Activated T-helper 9 cell treated with anti-CD3 and anti-CD28 coated beads, Interleukin-2, amount 50 U/mL, for 16 hours (primary cell): ENCODE measurements around the gene CIB4.

ENCODE experiments used
- DNase-seq: peaks from one replicate; pipeline ENCODE4 v3.0.0-alpha.2; 2020; ENCODE audit warnings: low read depth

Gene CIB4

GRCh38 chr2:26642429-26642828 is 1.3 kb upstream of the CIB4 start:
- DNase-seq: no peak

DNA sequence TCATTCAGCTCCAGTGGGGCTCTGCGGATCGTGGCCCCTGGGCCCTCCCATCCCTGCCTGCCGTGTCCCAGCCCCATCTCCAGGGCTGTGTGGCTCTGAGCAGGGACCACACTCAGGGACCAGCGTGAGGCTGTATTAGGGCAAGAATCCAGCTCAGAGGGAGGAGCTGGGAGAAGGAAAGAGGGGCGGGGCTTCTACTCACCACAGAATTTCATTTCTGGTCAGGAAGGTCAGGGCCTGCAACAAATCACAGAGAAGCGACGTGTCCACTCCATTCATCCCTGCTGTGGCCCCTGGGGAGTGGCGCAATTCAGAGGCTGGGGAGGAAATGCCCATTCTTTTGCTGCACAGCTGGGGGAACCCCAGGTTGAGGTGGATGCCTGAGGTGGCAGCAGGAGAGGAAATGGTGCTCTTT is 828 bp downstream of the CIB4 start:
- DNase-seq: no peak

- DNase-seq: no peak
These were observed 1.4 kb downstream of the CIB4 start for GRCh38 chr2:26639685-26640243.

GRCh38 chr2:26637811-26638310 is 3.3 kb downstream of the CIB4 start:
- no peak for DNase-seq

DNA sequence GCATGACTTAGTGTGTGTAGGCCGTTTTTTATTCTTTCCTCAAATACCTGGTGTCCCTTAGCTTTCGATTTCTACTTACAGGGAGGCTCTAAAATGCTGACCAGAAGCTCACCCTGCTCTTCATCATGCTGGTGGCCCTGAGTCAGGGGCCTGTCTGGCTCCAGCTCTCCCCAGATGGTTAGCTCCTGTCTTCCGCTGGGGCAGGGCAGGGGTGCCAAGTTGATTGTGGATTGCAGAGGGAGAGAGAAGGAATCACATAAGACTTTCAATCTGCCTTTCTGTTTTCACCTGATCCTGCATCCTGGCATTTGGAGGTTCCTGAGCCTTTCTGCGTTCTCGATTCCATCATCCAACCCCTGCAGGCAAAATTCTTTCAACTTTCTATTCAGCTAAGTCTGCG is 4.2 kb downstream of the CIB4 start:
- DNase-seq: no peak

DNA sequence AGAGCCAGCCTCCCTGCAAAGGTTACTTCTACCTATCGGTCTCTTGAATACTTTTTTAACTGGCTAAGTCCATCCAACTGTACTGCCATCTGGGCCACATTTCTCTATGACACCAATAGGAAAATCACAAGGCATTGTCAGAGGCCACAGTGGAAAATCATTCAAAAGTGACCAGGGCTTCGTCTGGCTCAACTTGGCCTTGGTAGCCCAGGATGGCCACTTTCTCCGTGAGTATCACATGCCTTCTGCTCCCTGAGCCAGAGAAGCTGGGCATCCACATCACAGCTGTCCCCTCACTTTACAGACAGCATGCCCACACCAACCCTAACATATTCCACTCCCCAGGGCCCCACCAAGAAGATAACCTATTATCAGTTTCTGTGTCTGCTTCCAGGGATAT is 5.8 kb downstream of the CIB4 start:
- no peak for DNase-seq

GRCh38 chr2:26634636-26635230 is 6.4 kb downstream of the CIB4 start:
- DNase-seq: no peak

- DNase-seq: no peak
These were observed 7.1 kb downstream of the CIB4 start for GRCh38 chr2:26633993-26634595.

DNA sequence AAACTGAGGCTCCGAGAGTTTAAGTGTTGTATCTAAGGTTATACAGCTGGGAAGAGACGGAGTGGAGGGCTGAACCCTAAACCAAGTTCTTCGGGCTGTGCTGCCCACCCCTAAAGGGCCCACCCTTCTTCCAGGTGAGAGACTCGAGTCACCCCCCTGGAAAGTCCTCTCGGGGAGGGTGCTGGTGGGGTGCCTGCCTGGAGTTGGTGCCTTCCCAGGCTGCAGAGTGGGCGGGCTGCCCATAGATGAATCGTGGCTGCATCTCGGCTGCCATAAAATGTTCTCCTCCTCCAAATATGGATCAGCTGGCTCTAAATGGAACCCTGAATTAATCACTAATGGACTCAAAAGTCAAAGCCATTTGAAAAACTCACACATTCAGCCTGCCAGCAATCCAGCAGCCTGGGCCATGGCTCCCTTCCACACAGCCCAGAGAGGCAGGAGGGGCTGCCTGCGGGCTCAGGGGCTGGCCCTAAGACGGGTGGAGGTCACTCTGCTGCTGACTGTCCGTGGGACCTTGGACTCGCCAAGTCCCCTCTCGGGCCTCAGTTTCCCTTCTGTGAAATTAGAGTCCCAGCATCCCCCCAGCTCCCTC is 7.7 kb downstream of the CIB4 start:
- DNase-seq: no peak

DNA sequence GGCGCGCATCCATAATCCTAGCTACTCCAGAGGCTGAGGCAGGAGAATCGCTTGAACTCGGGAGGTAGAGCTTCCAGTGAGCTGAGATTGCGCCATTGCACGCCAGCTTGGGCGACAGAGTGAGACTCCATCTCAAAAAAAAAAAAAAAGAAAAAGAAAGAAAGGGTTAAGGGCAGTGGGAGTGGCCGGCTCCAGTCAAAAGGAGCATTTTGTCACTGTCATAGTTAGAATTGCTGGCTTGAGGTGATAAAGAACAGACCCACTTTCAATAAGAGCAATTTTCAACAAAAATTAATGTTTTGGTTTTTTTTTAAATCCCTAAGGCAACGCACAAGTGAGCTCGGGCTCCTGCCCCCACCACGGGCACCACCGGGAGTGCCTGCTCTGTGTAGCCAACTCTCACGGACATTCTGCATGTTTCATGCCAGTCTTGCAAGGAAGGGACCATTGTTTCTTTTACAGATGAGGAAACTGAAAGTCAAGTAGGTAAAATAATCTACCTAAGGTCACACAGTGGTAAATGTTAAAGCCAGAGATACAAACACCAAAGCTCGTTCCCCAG is 8.5 kb downstream of the CIB4 start:
- no peak for DNase-seq

GRCh38 chr2:26631401-26632170 is 9.6 kb downstream of the CIB4 start:
- DNase-seq: no peak

DNA sequence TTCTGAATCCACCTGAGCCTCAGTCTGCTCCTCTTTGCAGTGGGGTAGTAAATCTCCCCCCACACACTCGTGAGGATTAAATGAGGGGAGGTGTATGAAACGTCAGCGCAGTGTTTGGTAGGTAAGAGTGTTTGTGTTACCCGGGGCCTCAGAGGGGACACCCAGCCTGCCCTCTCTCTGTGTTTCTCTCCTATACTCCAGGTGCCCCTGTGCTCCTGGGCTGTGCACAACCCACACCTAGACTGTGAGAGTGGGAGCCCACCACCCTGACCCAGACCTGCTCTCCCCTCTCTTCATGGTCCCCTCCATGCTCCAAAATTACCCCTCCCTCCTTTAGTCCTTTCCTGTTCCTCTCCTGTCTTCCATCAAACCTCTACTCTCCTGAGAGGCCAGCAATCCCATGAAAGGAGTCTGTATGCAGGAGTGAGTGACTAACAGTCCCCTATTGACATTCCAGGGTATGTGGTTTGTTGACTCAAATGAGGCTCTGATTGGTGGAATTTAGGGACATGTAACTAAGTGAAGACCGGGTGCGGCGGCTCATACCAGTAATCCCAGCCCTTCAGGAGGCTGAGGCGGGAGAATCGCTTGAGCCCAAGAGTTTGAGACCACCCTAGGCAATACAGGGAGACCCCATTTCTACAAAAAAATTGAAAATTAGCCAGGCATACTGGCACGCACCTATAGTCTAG is 10.4 kb downstream of the CIB4 start:
- no peak for DNase-seq

DNA sequence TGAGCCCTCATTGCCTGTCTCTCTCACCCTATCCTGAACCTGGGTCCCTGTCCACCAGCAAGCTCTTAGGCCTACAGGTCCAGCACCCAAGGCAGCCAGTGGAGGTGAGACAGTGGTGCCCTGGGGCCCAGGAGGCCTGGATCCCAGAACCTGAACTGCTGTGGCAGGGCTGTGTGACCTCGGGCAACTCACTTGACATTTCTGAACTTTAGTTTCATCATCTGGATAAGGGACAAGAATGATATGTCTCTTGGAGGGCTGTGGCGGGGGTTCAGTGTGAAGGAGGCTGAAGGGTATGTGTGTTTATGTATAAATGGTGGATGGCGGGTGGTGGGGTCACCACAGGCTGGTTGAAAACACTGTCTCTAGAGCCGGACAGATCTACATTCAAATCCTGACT is 10.9 kb downstream of the CIB4 start:
- DNase-seq: no peak

DNA sequence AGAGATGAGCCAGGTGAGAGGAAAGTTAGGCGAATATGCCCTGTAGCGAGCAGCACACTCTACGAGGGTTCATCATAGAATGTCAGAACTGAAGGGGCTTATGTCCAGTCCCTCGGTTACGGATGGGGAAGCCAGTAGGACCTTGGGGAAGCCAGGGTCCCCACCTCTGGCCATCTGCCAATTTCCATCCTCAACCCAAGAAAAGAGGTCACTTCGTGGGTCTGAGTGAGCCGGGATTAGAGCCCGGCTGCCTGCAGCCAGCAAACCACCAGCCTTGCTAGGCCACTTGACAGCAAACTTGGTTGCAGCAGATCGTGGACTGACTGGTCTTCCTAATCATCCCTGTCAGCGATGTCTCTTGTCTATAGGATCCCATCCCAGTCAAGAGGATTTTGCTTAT is 11.4 kb downstream of the CIB4 start:
- no peak for DNase-seq

GRCh38 chr2:26629346-26629630 is 11.9 kb downstream of the CIB4 start:
- DNase-seq: no peak

DNA sequence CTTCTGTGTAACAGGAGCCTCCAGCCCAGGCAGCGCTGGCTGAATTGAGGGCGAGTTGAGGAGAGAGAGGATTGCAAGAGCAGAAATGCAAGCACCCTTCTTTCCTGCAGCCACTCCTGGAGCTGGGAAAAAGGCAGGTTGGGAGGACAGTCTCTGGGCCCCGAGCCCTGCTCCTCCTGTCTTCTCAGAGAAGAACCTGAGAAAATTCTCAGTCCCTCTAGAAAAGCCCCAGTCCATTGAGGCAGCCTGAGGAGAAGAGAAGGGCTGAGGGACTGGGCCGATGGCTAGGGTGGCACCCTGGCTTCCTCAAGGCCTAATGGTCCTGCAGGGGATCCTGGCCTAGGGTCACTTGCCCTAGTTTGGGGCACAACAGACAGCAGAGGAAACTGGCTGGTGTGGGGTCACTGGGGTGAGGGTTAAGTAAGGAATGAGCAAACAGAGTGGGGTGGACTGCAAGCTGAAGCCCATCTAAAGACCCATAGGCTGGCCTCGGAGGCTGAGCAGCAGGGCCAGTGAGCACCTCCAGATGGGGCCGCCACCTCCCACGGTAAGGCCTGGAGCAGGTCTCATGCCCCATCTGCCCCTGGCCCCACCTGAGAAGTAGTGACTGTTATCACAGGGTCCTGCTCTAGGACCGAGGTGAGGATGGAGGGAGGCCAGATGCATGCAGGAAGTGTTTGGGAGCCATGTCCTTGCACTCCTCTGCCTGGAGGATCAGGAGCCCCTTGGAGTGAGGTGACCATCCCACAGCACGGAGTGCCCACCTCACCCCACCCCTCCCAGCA is 12.4 kb downstream of the CIB4 start:
- no peak for DNase-seq

DNA sequence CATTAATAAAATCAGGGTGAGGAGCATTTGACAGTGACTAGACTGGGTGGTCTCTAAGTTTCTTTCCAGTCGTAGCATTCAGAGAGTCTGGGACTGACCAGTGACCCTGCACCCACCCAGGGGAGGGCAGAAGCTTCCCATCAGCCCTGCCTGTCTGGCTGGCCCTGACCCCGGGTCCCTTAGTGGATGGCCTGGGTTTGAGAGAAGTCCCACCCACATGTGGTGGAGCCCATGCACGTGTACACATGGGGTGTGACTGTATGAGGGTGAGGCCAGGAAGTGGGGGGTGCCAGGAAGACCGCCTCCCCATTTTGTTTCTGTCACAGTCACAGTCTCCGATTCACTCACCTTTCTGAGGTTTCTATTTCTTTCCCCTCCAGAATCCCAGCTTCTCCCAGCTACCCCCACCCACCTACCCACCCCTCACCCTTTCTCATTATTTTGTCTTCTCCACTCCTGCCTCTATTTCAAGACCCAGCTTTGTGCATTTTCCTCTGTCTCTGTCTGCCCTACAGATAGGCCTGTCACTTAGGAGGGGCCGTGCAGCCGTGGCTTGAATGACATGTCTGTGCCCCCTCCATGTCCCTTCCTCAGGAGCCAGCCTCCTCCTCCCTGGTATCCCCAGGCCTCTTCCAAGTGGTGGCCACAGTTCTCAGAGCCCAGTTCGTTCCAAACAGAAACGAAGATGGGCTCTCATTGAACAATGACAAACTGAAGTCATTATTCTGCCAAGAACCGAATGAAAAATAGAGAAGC is 13.6 kb downstream of the CIB4 start:
- no peak for DNase-seq

- no peak for DNase-seq
These were observed 14.6 kb downstream of the CIB4 start for GRCh38 chr2:26626606-26627005.

DNA sequence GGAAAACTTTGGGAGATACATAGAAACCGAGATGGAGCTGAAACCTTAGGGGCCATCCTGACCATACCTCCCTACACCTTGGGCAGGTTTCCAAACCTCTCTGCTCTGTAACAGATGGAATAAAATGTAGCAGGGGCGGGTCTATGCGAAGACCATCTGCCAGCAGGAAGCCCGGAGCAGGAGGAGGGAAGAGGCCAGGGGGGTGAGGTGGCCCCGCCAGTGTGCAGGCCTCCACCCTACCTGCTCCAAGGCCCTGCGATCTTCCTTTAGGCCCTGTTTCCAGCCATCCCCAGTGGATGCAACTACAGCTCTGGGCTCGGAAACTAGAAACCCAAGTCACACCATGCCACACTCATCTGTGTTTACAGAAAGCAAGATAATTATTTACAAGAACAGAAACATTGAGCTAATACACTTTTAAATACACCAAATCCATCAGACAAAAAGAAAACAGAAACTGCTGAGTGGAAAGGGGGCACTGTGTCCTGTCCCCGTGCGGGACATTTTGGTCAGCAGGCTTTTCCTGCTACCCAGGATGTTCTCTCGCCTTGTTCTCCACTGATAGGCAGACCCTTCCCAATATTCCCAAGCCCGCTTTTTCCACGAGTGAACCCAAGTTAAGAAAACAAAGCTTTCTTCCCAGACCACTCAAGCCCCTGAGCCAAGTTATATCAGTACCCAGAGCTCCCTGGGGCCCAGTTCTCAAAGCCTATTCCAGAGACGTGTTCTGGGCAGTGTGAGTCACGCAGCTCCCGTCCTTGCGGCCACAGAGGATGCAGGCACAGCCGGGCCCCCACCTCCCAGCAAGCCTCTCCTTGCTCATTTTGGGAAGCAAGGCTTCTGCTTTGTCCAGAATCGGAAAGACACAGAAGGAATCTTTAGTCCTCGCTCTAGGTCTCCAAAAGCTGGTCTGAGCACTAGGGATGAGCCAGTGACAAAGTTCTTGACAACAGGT is 17.3 kb downstream of the CIB4 start:
- DNase-seq: no peak
